ENCODE measurements around the gene CACTIN. TPM values are rescaled to one million over a fixed set of nuclear protein-coding genes. Genes with fewer than 3 reads are reported as not detected.

CACTIN gene
- total and polyA plus RNA-seq, 7 donors = 6.2 to 23.9 (median 20.5) TPM

DNA sequence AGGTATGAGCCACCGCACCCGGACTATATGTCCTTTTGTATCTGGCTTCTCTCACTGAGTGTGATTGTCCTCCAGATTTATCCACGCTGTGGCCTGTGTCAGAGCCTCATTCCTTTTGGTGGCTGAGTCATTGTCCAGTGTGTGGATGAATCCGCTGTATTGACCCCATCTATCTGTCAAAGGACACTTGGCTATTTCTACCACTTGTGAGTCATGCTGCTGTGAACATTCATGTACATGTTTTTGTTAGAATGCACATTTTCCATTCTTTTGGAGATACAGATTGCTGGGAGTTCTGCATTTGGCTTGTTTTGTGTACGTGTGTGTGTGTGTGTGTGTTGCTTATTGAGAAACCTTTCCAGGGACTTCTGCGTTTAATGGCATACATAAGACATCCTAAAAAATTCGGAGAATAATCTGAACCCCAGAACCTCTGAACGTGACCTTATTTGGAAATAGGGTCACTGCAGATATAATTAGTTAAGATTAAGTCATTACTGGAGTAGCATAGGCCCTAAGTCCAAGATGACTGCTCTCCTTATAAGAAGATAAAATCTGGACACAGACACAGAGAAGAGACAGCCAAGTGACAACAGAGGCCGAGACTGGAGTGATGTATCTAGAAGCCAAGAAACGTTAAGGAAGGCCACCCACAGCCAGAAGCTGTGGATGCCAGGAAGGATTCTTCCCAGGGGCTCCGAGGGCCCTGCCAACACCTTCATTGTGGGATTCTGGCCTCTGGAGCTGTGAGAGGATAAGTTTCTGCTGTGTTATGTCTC, 46.2 kb downstream of the CACTIN start:
- intact Hi-C loops (cut with DNase I) = no loop called here
- TF ChIP-seq EP300 (IDR thresholded peaks at IDR 0.05) (no peak), POLR2A (IDR thresholded peaks at IDR 0.05) (no peak), POLR2AphosphoS5 (IDR thresholded peaks at IDR 0.05) (peak in 2 of 4 donors; percentile 16 to 42), CTCF (IDR thresholded peaks at IDR 0.05) (no peak)
- peak overlapping the region; percentile 17 to 66 (median 53) for H3K27ac ChIP-seq
- no peak overlapping the region for H3K4me3 ChIP-seq
- H3K36me3 ChIP-seq = no peaks in the 10 kb centered on the region
- peaks cover 0 to 36% (median 25%) of the 10 kb centered on the region in 4 donors for H3K4me1 ChIP-seq
- 58 to 69% methylated on average over 11 of the region's 11 CpGs for WGBS, 2 donors
- H3K9me3 ChIP-seq = no peaks in the 10 kb centered on the region
- H3K27me3 ChIP-seq = peaks cover 3 to 11% (median 10%) of the 10 kb centered on the region in 3 donors
- DNase-seq = no peak

- Histone ChIP-seq H3K9me3 (no peaks in the 10 kb centered on the region), H3K4me3 (no peak overlapping the region), H3K36me3 (no peaks in the 10 kb centered on the region), H3K27me3 (no peaks in the 10 kb centered on the region), H3K4me1 (peaks cover 0 to 46% (median 34%) of the 10 kb centered on the region in 4 donors), H3K27ac (no peak overlapping the region)
- TF ChIP-seq CTCF (IDR thresholded peaks at IDR 0.05) (no peak), EP300 (IDR thresholded peaks at IDR 0.05) (no peak)
- intact Hi-C loops (cut with DNase I) = loop anchor here (5.0 kb wide), 1 partner anchor 39 kb away; no protein-coding TSS in a partner anchor
- DNase-seq = no peak
- WGBS, 2 donors = 33 to 74% methylated on average over 17 of the region's 17 CpGs
Observed at GRCh38 chr19:3578390-3578789, 48.2 kb downstream of the CACTIN start.

DNA sequence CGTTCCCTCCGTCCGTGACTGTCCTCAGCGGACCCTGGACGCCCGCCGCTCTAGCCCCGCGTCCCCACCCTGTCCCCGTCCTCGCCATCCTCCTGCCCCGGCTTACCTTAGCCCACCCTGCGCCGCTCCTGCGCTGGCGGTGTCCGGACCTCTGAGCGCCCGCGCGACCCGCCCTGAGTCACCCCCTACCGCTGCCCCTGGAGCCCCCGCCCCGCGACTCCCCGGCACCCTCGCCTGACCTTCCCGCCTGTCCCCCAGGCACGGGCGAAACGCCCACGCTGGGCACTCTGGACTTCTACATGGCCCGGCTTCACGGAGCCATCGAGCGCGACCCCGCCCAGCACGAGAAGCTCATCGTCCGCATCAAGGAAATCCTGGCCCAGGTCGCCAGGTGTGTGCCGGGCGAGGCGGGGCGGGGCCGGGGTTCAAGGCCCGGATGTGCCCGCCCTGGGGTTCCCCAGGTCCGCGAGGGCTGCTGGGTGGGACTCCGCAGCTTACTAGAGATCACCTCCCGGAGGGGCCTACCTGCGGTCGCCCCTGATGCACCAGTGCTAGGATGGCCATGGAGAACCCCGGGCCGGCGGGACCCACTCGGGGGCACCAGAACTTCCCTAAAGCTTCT, 48.8 kb downstream of the CACTIN start:
- H3K27ac ChIP-seq = peak overlapping the region; percentile 69 to 82 (median 74)
- H3K4me1 ChIP-seq = peaks cover 0 to 49% (median 36%) of the 10 kb centered on the region in 4 donors
- no peaks in the 10 kb centered on the region for H3K27me3 ChIP-seq
- 26 to 72% methylated on average over 60 of the region's 60 CpGs for WGBS, 2 donors
- no peaks in the 10 kb centered on the region for H3K9me3 ChIP-seq
- DNase-seq = no peak
- no peak overlapping the region for H3K4me3 ChIP-seq
- intact Hi-C loops (cut with DNase I) = loop anchor here (5.0 kb wide), 1 partner anchor 39 kb away; no protein-coding TSS in a partner anchor
- H3K36me3 ChIP-seq = no peaks in the 10 kb centered on the region
- TF ChIP-seq CTCF (IDR thresholded peaks at IDR 0.05) = no peak
- TF ChIP-seq POLR2AphosphoS5 (IDR thresholded peaks at IDR 0.05) = no peak
- TF ChIP-seq POLR2A (IDR thresholded peaks at IDR 0.05) = no peak

DNA sequence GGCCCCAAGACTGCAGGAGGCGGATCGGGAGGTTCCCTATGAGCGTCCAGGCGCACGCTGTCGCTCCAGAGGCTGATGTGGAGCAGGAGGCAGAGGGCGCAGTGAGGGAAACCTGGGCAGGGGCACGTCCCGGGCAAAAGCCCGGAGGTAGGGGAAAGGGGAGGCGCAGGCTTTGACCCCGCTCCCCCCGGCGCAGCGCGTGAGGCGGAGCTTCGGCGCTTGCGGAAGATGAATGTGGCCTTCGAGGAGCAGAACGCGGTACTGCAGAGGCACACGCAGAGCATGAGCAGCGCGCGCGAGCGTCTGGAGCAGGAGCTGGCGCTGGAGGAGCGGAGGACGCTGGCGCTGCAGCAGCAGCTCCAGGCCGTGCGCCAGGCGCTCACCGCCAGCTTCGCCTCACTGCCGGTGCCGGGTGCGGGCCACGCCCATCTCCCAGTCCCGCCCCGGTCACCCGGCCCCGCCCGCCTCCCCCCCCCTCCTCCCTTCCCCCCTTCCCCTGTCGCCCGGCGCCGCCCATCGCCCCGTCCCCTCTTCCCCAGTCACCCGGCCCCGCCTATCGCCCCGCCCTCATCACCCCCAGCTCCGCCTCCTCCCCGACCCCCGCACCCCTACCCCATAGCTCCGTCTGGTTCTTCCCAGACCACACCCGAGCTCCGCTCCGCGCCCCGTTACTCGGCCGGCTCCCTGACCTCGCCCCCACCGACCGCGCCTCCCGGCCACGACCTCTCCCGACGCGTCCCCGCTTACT, 49.7 kb downstream of the CACTIN start:
- no peak for TF ChIP-seq EP300 (IDR thresholded peaks at IDR 0.05)
- peak in 3 of 4 donors; percentile 27 to 34 (median 30) for TF ChIP-seq POLR2AphosphoS5 (IDR thresholded peaks at IDR 0.05)
- no peak for TF ChIP-seq POLR2A (IDR thresholded peaks at IDR 0.05)
- no peak for TF ChIP-seq CTCF (IDR thresholded peaks at IDR 0.05)
- intact Hi-C loops (cut with DNase I) = loop anchor here (5.0 kb wide), 1 partner anchor 40 kb away; no protein-coding TSS in a partner anchor
- Histone ChIP-seq H3K27ac (peak overlapping the region; percentile 69 to 82 (median 74)), H3K9me3 (no peaks in the 10 kb centered on the region), H3K4me3 (peak overlapping the region; percentile 1 to 47 (median 36)), H3K27me3 (no peaks in the 10 kb centered on the region), H3K4me1 (peaks cover 0 to 52% (median 40%) of the 10 kb centered on the region in 4 donors), H3K36me3 (no peaks in the 10 kb centered on the region)
- DNase-seq = peak; percentile 91
- 27 to 49% methylated on average over 72 to 78 of the region's 78 CpGs for WGBS, 2 donors

Measured in sigmoid colon (tissue), 7 donors.